Measurements from ENCODE around the gene NRL. TPM values are rescaled to one million over a fixed set of nuclear protein-coding genes. Genes with fewer than 3 reads are reported as not detected.

Gene NRL
- total RNA-seq, 4 donors from 2014 or later: 2.2 to 2.9 (median 2.3) TPM

Other genes with a start within 250 kb of the NRL start
- gene DHRS4, start 161.2 kb downstream of the NRL start, total RNA-seq: 10 to 100 TPM; 24.0 to 35.8 (median 30.5) TPM
- gene DHRS4L2, start 126.0 kb downstream of the NRL start, total RNA-seq: 10 to 100 TPM; 17.5 to 27.9 (median 21.0) TPM
- 10 to 100 TPM in 1 of 4 donors, 1 to 10 TPM in 3; 5.9 to 11.2 (median 7.7) TPM for gene CARMIL3, start 62.9 kb downstream of the NRL start, total RNA-seq
- gene CPNE6, start 43.4 kb downstream of the NRL start, total RNA-seq: not detected
- 10 to 100 TPM in 3 of 4 donors, 1 to 10 TPM in 1; 9.2 to 25.1 (median 14.4) TPM for gene PCK2, start 20.6 kb downstream of the NRL start, total RNA-seq
- gene DCAF11, start 172 bp downstream of the NRL start, total RNA-seq: 10 to 100 TPM; 64.2 to 71.7 (median 68.3) TPM
- 1 to 10 TPM in 3 of 4 donors, not detected in 1; 1.7 to 3.4 (median 2.3) TPM for gene FITM1, start 15.7 kb upstream of the NRL start, total RNA-seq
- gene PSME1, start 21.2 kb upstream of the NRL start, total RNA-seq: 100 to 1,000 TPM in 2 of 4 donors, 10 to 100 TPM in 2; 72.3 to 113 (median 91.1) TPM
- gene EMC9, start 26.6 kb upstream of the NRL start, total RNA-seq: 10 to 100 TPM; 10.9 to 22.0 (median 14.1) TPM
- gene PSME2, start 31.7 kb upstream of the NRL start, total RNA-seq: 10 to 100 TPM; 39.3 to 75.2 (median 47.0) TPM
- gene RNF31, start 32.5 kb upstream of the NRL start, total RNA-seq: 10 to 100 TPM; 62.3 to 97.2 (median 70.6) TPM
- 10 to 100 TPM; 31.1 to 45.2 (median 37.5) TPM for gene IRF9, start 46.3 kb upstream of the NRL start, total RNA-seq
- gene REC8, start 57.1 kb upstream of the NRL start, total RNA-seq: 10 to 100 TPM in 2 of 4 donors, 1 to 10 TPM in 2; 2.5 to 17.2 (median 10.2) TPM
- 10 to 100 TPM; 43.0 to 90.5 (median 58.0) TPM for gene IPO4, start 73.9 kb upstream of the NRL start, total RNA-seq
- gene TM9SF1, start 80.5 kb upstream of the NRL start, total RNA-seq: 10 to 100 TPM; 38.1 to 58.3 (median 53.4) TPM
- not detected for gene TSSK4, start 90.7 kb upstream of the NRL start, total RNA-seq
- 10 to 100 TPM; 47.2 to 86.3 (median 63.6) TPM for gene CHMP4A, start 98.5 kb upstream of the NRL start, total RNA-seq
- gene MDP1, start 101.1 kb upstream of the NRL start, total RNA-seq: 10 to 100 TPM; 10.9 to 18.2 (median 11.5) TPM
- 100 to 1,000 TPM in 3 of 4 donors, 10 to 100 TPM in 1; 54.7 to 137 (median 104) TPM for gene NEDD8, start 117.4 kb upstream of the NRL start, total RNA-seq
- 10 to 100 TPM; 25.4 to 49.7 (median 47.8) TPM for gene GMPR2, start 118.0 kb upstream of the NRL start, total RNA-seq
- gene TINF2, start 127.7 kb upstream of the NRL start, total RNA-seq: 10 to 100 TPM; 43.0 to 61.0 (median 54.3) TPM
- gene TGM1, start 148.2 kb upstream of the NRL start, total RNA-seq: 100 to 1,000 TPM; 127 to 144 (median 130) TPM
- gene RABGGTA, start 156.6 kb upstream of the NRL start, total RNA-seq: 10 to 100 TPM; 50.4 to 65.9 (median 53.1) TPM
- gene DHRS1, start 184.8 kb upstream of the NRL start, total RNA-seq: 100 to 1,000 TPM in 1 of 4 donors, 10 to 100 TPM in 3; 49.0 to 101 (median 82.1) TPM
- 10 to 100 TPM; 19.8 to 31.2 (median 21.2) TPM for gene NOP9, start 184.9 kb upstream of the NRL start, total RNA-seq
- gene CIDEB, start 193.0 kb upstream of the NRL start, total RNA-seq: 10 to 100 TPM; 23.4 to 32.7 (median 31.7) TPM
- 100 to 1,000 TPM; 131 to 184 (median 156) TPM for gene LTB4R2, start 195.2 kb upstream of the NRL start, total RNA-seq
- 100 to 1,000 TPM in 2 of 4 donors, 10 to 100 TPM in 2; 83.1 to 137 (median 117) TPM for gene LTB4R, start 196.6 kb upstream of the NRL start, total RNA-seq
- gene ADCY4, start 220.1 kb upstream of the NRL start, total RNA-seq: 10 to 100 TPM in 2 of 4 donors, 1 to 10 TPM in 2; 3.9 to 33.2 (median 13.9) TPM
- gene RIPK3, start 225.0 kb upstream of the NRL start, total RNA-seq: 10 to 100 TPM in 2 of 4 donors, 1 to 10 TPM in 2; 6.8 to 13.7 (median 11.1) TPM